ENCODE measurements around the gene INPP5A. TPM values are rescaled to one million over a fixed set of nuclear protein-coding genes. Genes with fewer than 3 reads are reported as not detected.

The INPP5A gene
- total RNA-seq, 1 donor from 2014 or later: 14.2 TPM

GRCh38 chr10:132617737-132618052, 80.1 kb downstream of the INPP5A start:
- no peaks in the 10 kb centered on the region for H3K9me3 ChIP-seq (ENCODE audit: low read depth)
- no peaks in the 10 kb centered on the region for H3K36me3 ChIP-seq
- Mint-ChIP-seq H3K27ac (no peak overlapping the region), H3K27me3 (ENCODE audit: insufficient read depth, low read depth) (peaks cover 4% of the 10 kb centered on the region), H3K9me3 (peaks cover 20% of the 10 kb centered on the region), H3K4me1 (peaks cover 2% of the 10 kb centered on the region), H3K36me3 (peaks cover 9% of the 10 kb centered on the region), H3K4me3 (no peak overlapping the region)
- no peaks in the 10 kb centered on the region for H4K20me1 ChIP-seq (ENCODE audit: low read depth)
- H3K27me3 ChIP-seq: no peaks in the 10 kb centered on the region
- H3F3A ChIP-seq (ENCODE audit: low read depth): no peaks in the 10 kb centered on the region
- DNase-seq (ENCODE audit: low spot score): no peak
- H3K79me2 ChIP-seq (ENCODE audit: low read depth): no peaks in the 10 kb centered on the region
- no peak overlapping the region for H2AFZ ChIP-seq (replicated peaks)
- no peak for TF ChIP-seq CTCF (IDR thresholded peaks at IDR 0.05)
- no peak for TF ChIP-seq EZH2phosphoT487 (IDR thresholded peaks at IDR 0.05)
- TF ChIP-seq EZH2 (IDR thresholded peaks at IDR 0.05): no peak
- H3K27ac ChIP-seq: no peak overlapping the region
- no peak overlapping the region for H3K4me3 ChIP-seq
- H3K4me2 ChIP-seq: no peak overlapping the region
- H3K9ac ChIP-seq: no peak overlapping the region
- peaks cover under 1% of the 10 kb centered on the region for H3K4me1 ChIP-seq

- no peaks in the 10 kb centered on the region for H3K27me3 ChIP-seq
- H4K20me1 ChIP-seq (ENCODE audit: low read depth): no peaks in the 10 kb centered on the region
- Mint-ChIP-seq H3K27ac (no peak overlapping the region), H3K9me3 (peaks cover 20% of the 10 kb centered on the region), H3K27me3 (ENCODE audit: insufficient read depth, low read depth) (peaks cover 4% of the 10 kb centered on the region), H3K36me3 (peaks cover 9% of the 10 kb centered on the region), H3K4me1 (no peaks in the 10 kb centered on the region), H3K4me3 (no peak overlapping the region)
- H3K4me2 ChIP-seq: no peak overlapping the region
- DNase-seq (ENCODE audit: low spot score): no peak
- no peak for TF ChIP-seq CTCF (IDR thresholded peaks at IDR 0.05)
- TF ChIP-seq EZH2 (IDR thresholded peaks at IDR 0.05): no peak
- no peak for TF ChIP-seq EZH2phosphoT487 (IDR thresholded peaks at IDR 0.05)
- H3F3A ChIP-seq (ENCODE audit: low read depth): no peaks in the 10 kb centered on the region
- H3K27ac ChIP-seq: no peak overlapping the region
- H3K36me3 ChIP-seq: no peaks in the 10 kb centered on the region
- no peak overlapping the region for H3K9ac ChIP-seq
- no peak overlapping the region for H2AFZ ChIP-seq (replicated peaks)
- H3K79me2 ChIP-seq (ENCODE audit: low read depth): no peaks in the 10 kb centered on the region
- H3K9me3 ChIP-seq (ENCODE audit: low read depth): no peaks in the 10 kb centered on the region
- no peak overlapping the region for H3K4me3 ChIP-seq
- no peaks in the 10 kb centered on the region for H3K4me1 ChIP-seq
Observed at GRCh38 chr10:132618158-132618919, 80.8 kb downstream of the INPP5A start.

- TF ChIP-seq EZH2 (IDR thresholded peaks at IDR 0.05): no peak
- TF ChIP-seq EZH2phosphoT487 (IDR thresholded peaks at IDR 0.05): no peak
- TF ChIP-seq CTCF (IDR thresholded peaks at IDR 0.05): no peak
- H3K9ac ChIP-seq: no peak overlapping the region
- no peak overlapping the region for H3K4me2 ChIP-seq
- Mint-ChIP-seq H3K27me3 (ENCODE audit: insufficient read depth, low read depth) (peaks cover 4% of the 10 kb centered on the region), H3K36me3 (peaks cover 9% of the 10 kb centered on the region), H3K4me3 (no peak overlapping the region), H3K4me1 (no peaks in the 10 kb centered on the region), H3K9me3 (peaks cover 20% of the 10 kb centered on the region), H3K27ac (no peak overlapping the region)
- H3K27ac ChIP-seq: no peak overlapping the region
- H3K4me1 ChIP-seq: no peaks in the 10 kb centered on the region
- H3K27me3 ChIP-seq: no peaks in the 10 kb centered on the region
- H3K36me3 ChIP-seq: no peaks in the 10 kb centered on the region
- H2AFZ ChIP-seq (replicated peaks): no peak overlapping the region
- DNase-seq (ENCODE audit: low spot score): no peak
- H3K9me3 ChIP-seq (ENCODE audit: low read depth): no peaks in the 10 kb centered on the region
- H3K79me2 ChIP-seq (ENCODE audit: low read depth): no peaks in the 10 kb centered on the region
- no peak overlapping the region for H3K4me3 ChIP-seq
- H4K20me1 ChIP-seq (ENCODE audit: low read depth): no peaks in the 10 kb centered on the region
- H3F3A ChIP-seq (ENCODE audit: low read depth): no peaks in the 10 kb centered on the region
Observed at GRCh38 chr10:132619927-132620326, 82.3 kb downstream of the INPP5A start.
